K562 (cell line): Measurements from ENCODE around the gene CSNK1A1. TPM values are rescaled to one million over a fixed set of nuclear protein-coding genes. Genes with fewer than 3 reads are reported as not detected.

Source experiments
- ATAC-seq: fragments of 200-7000 bp; cut with Tn5 transposase; 3 replicates; pipeline ENCODE4 v1.9.1; 2020; ENCODE audit warnings: moderate library complexity
- BruUV-seq: library from RNA; stranded (reverse); fragments of 400-500 nt; replicated peaks from 2 replicates; lab custom pipeline; 2021; lab: Mats Ljungman, UMichigan
- CTCF ChIA-PET: fragments of 300-600 bp; formaldehyde crosslinking; extraction: SDS; loops from one replicate; lab custom pipeline; 2021; ENCODE audit warnings: low intra/inter-chr PET ratio; lab: Yijun Ruan, JAX
- POLR2A ChIA-PET: fragments of 300-600, 350-650 bp; sonication (Branson Sonifier 250); formaldehyde crosslinking; extraction: SDS; loops from one replicate; lab custom pipeline; 2021; ENCODE audit warnings: antibody characterized with exemption, inconsistent platforms; lab: Yijun Ruan, JAX
- DNase-seq, 4 experiments: peaks; one replicate each; pipeline versions ENCODE4 v3.0.0 to v3.0.0-alpha.2; 2011 to 2018; ENCODE audit warnings: low spot score in 3 of 4, mixed read lengths in 3 of 4; ENCODE audit errors: extremely low read depth in 1 of 4
- FAIRE-seq: peaks from 2 replicates; lab custom pipeline; 2011; peaks lifted over from hg19 to GRCh38; lab: Jason Lieb, UNC
- H2AFZ ChIP-seq: 2 replicates; pipeline ENCODE4 v1.6.0; 2011; ENCODE audit warnings: low read depth, low read length, control low read depth, inconsistent platforms
- H3K27ac ChIP-seq: fragments of 200-600 bp; 3 replicates; pipeline ENCODE4 v1.8.0; 2011; ENCODE audit warnings: low read depth, mild to moderate bottlenecking, control low read depth, inconsistent platforms, low read length, moderate library complexity, mixed read lengths; ENCODE audit errors: extremely low read depth
- H3K27me3 ChIP-seq, 2 experiments: fragments of 300-600 bp in 1 of 2; 2 replicates in 1 of 2; 3 replicates in 1 of 2; pipeline versions ENCODE4 v1.6.0 to v1.8.0; 2011; ENCODE audit warnings: inconsistent platforms in 2 of 2, low read length in 2 of 2, mild to moderate bottlenecking in 1 of 2, mixed read lengths in 1 of 2, moderate library complexity in 1 of 2; ENCODE audit not compliant: control insufficient read depth in 2 of 2, insufficient read depth in 2 of 2
- H3K36me3 ChIP-seq: fragments of 300-600 bp; 3 replicates; pipeline ENCODE4 v1.8.0; 2011; ENCODE audit warnings: mild to moderate bottlenecking, low read length, inconsistent platforms; ENCODE audit not compliant: control insufficient read depth, insufficient read depth
- H3K4me1 ChIP-seq, 2 experiments: fragments of 200-600 bp in 1 of 2; replicated peaks in 1 of 2; 2 replicates in 1 of 2; 3 replicates in 1 of 2; pipeline versions ENCODE4 v1.5.1 to v1.8.0; 2011; ENCODE audit warnings: inconsistent platforms in 2 of 2, low read length in 2 of 2, mild to moderate bottlenecking in 1 of 2, mixed read lengths in 1 of 2, moderate library complexity in 1 of 2; ENCODE audit not compliant: control insufficient read depth in 2 of 2, insufficient read depth in 2 of 2
- H3K4me2 ChIP-seq: 2 replicates; pipeline ENCODE4 v1.6.1; 2011; ENCODE audit warnings: low read length, control low read depth, inconsistent platforms, mixed read lengths; ENCODE audit not compliant: insufficient read depth
- H3K4me3 ChIP-seq: fragments of 200-600 bp; sonication (generic), shearing (Covaris generic); 2 replicates; pipeline ENCODE4 v1.5.1; 2016; ENCODE audit warnings: control low read depth, inconsistent platforms
- H3K79me2 ChIP-seq: fragments of 200-600 bp; 3 replicates; pipeline ENCODE4 v1.8.0; 2011; ENCODE audit warnings: low read length, inconsistent platforms; ENCODE audit not compliant: control insufficient read depth, insufficient read depth
- H3K9ac ChIP-seq, 2 experiments: 2 replicates each; pipeline versions ENCODE4 v1.6.0 to v1.6.1; 2011; ENCODE audit warnings: low read depth in 2 of 2, low read length in 2 of 2, control low read depth in 1 of 2, inconsistent platforms in 1 of 2, mild to moderate bottlenecking in 1 of 2, mixed read lengths in 1 of 2; ENCODE audit not compliant: insufficient read depth in 1 of 2
- H3K9me1 ChIP-seq: one replicate; pipeline ENCODE4 v1.6.0; 2011; ENCODE audit warnings: inconsistent platforms, mild to moderate bottlenecking, low read length, moderate library complexity; ENCODE audit not compliant: control insufficient read depth, insufficient read depth
- H3K9me3 ChIP-seq: replicated peaks from 2 replicates; pipeline ENCODE4 v1.5.1; 2011; ENCODE audit warnings: low read depth, low read length, inconsistent platforms; ENCODE audit not compliant: control insufficient read depth, insufficient read depth
- H4K20me1 ChIP-seq: replicated peaks from 2 replicates; pipeline ENCODE4 v1.6.1; 2011; ENCODE audit warnings: low read length, inconsistent platforms, mixed read lengths; ENCODE audit not compliant: control insufficient read depth, insufficient read depth
- CBX3 ChIP-seq, 2 experiments: IDR thresholded peaks; 1 replicate in 1 of 2; 2 replicates in 1 of 2; pipeline ENCODE4 v1.6.1; 2012; ENCODE audit warnings: inconsistent platforms in 2 of 2, low read length in 2 of 2, borderline replicate concordance in 1 of 2, control low read depth in 1 of 2
- KDM1A ChIP-seq, 2 experiments: fragments of 450-650 bp; IDR thresholded peaks; 2 replicates each; pipeline ENCODE4 v1.6.1; 2016; ENCODE audit warnings: mild to moderate bottlenecking in 2 of 2
- MAFK ChIP-seq: IDR thresholded peaks from 2 replicates; pipeline ENCODE4 v1.6.1; 2011; ENCODE audit warnings: low read length, improper control_type of control experiment
- MEIS2 ChIP-seq: fragments of 450-650 bp; IDR thresholded peaks from 2 replicates; pipeline ENCODE4 v1.6.1; 2014; ENCODE audit warnings: mild to moderate bottlenecking; ENCODE audit not compliant: partially characterized antibody
- POLR2AphosphoS2 ChIP-seq: IDR thresholded peaks from 2 replicates; pipeline ENCODE4 v1.6.1; 2012; ENCODE audit warnings: low read length, improper control_type of control experiment
- TRIM24 ChIP-seq, 2 experiments: fragments of 450-650 bp; IDR thresholded peaks; 2 replicates each; pipeline ENCODE4 v1.6.1; 2016
- WGBS: fragments of 100-300 bp; shearing (Covaris generic); methylation state at CpG from one replicate; pipeline ENCODE4 v1.1.6; 2016; ENCODE audit warnings: low coverage, mixed read lengths; ENCODE audit not compliant: insufficient coverage; ENCODE audit errors: missing lambda C conversion rate; 5-methylcytosine and 5-hydroxymethylcytosine counted together
- in situ Hi-C: fragments of 300-500 bp; cut with MboI; formaldehyde crosslinking; loops from 4 replicates; pipeline ENCODE4 v1.15.0; 2018; ENCODE audit warnings: inconsistent platforms, mixed read lengths
- intact Hi-C: fragments of 100-400 bp; cut with micrococcal nuclease; formaldehyde crosslinking; loops from 2 replicates; pipeline ENCODE4 v1.14.2; 2022
- polyA plus RNA-seq, 8 experiments: library from polyadenylated mRNA; depleted of rRNA in 4 of 8; stranded (reverse) in 5 of 8; unstranded in 3 of 8; fragments of >200 nt; fragmentation: Nextera tagmentation in 2 of 8; fragmentation: Illumina TruSeq in 1 of 8; extraction: Ambion mirVana in 2 of 8; extraction: Trizol in 1 of 8; gene quantifications; 2 replicates each; pipeline versions ENCODE4 v1.2.1 to v1.2.3, GENCODE V29; 2011 to 2014; ENCODE audit warnings: inconsistent platforms in 1 of 8, missing spikeins in 1 of 8
- total RNA-seq, 7 experiments: library from RNA; depleted of rRNA in 6 of 7; stranded (reverse); fragments of >200 nt in 6 of 7; fragmentation: Illumina TruSeq in 2 of 7; extraction: Trizol in 2 of 7; gene quantifications; 2 replicates each; pipeline versions ENCODE4 v1.2.1 to v1.2.3, GENCODE V29; 2011 to 2021; ENCODE audit warnings: low replicate concordance in 1 of 7
- TF ChIP-seq, protein P1 (sequence below): fragments of 450-650 bp; formaldehyde crosslinking; IDR thresholded peaks from 2 replicates; pipeline ENCODE4 v1.4.0; 2020; ENCODE audit warnings: mild to moderate bottlenecking, mixed read lengths

Gene CSNK1A1
- total and polyA plus RNA-seq, 9 of the 15 experiments (the other 6 are each of a cell fraction or from before 2014, with no cell fraction given): 49.1 to 196 (median 154) TPM

DNA sequence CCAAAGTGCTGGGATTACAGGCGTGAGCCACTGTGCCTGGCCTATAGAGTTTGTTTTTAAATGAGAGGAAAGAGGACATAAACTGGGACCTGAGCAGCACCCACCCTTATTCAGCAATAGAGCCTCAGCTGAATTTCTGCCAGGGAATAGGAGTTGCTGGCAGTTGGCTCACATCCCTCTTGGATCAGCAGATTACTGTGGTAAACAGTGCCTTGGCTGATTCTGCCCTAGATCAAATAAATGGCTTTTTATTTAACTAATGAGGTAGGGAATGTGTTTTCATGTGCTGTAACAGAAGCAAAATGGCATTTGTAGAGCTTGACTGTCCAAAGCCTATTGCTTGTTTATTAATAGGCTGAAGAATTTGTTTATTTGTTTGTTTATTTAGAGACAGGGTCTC lies 32.2 kb upstream of the CSNK1A1 start:
- Histone ChIP-seq H3K4me1 (peaks cover 4 to 5% of the 10 kb centered on the region in 2 experiments; a peak in 2 of 5 replicates), H3K4me3 (no peak overlapping the region), H4K20me1 (no peaks in the 10 kb centered on the region), H3K9me3 (no peaks in the 10 kb centered on the region), H3K27ac (no peak overlapping the region), H3K9me1 (no peaks in the 10 kb centered on the region), H3K9ac (no peak overlapping the region), H3K79me2 (no peaks in the 10 kb centered on the region), H3K27me3 (0 out of 5 replicates have a peak, but pooled peaks cover 0 to 4% of the 10 kb centered on the region in 2 experiments), H3K4me2 (no peak overlapping the region), H2AFZ (no peak overlapping the region), H3K36me3 (no peaks in the 10 kb centered on the region)
- FAIRE-seq: no peak
- CTCF ChIA-PET: no interaction called here
- BruUV-seq: no TSS peak
- in situ Hi-C loops: no loop called here
- no peak for ATAC-seq
- 70% methylated on average over 1 of the region's 1 CpG for WGBS
- POLR2A ChIA-PET: interaction anchor here (0.8 kb wide), 1 partner anchor 33 kb away, joined by 4 read pairs; the partner anchor contains the start of gene CSNK1A1
- no peak for DNase-seq
- intact Hi-C loops: no loop called here
- TF ChIP-seq KDM1A (IDR thresholded peaks at IDR 0.05) (no peak), MEIS2 (no peak), TRIM24 (IDR thresholded peaks at IDR 0.05) (no peak), POLR2AphosphoS2 (no peak), MAFK (no peak), CBX3 (IDR thresholded peaks at IDR 0.05; ENCODE audit: borderline replicate concordance in 1 of 2, low read length in 2 of 2) (no peak)
- TF ChIP-seq, protein P1, sequence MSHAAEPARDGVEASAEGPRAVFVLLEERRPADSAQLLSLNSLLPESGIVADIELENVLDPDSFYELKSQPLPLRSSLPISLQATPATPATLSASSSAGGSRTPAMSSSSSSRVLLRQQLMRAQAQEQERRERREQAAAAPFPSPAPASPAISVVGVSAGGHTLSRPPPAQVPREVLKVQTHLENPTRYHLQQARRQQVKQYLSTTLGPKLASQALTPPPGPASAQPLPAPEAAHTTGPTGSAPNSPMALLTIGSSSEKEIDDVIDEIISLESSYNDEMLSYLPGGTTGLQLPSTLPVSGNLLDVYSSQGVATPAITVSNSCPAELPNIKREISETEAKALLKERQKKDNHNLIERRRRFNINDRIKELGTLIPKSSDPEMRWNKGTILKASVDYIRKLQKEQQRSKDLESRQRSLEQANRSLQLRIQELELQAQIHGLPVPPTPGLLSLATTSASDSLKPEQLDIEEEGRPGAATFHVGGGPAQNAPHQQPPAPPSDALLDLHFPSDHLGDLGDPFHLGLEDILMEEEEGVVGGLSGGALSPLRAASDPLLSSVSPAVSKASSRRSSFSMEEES (CRISPR knock-in tag): no peak
